ENCODE measurements around the gene KIAA1958.
"Not testable (repeated sequence)": the region's sequence is repeated elsewhere in the genome, so short reads cannot be mapped to it uniquely, and the experiment has no call there.

KIAA1958 gene

GRCh38 chr9:112487799-112488340 is 1.2 kb downstream of the KIAA1958 start:
- DNase-seq (ENCODE audit: low read depth, low spot score): no peak
- peak overlapping the region; percentile 67 for H3K4me3 ChIP-seq (ENCODE audit: low read length)

DNA sequence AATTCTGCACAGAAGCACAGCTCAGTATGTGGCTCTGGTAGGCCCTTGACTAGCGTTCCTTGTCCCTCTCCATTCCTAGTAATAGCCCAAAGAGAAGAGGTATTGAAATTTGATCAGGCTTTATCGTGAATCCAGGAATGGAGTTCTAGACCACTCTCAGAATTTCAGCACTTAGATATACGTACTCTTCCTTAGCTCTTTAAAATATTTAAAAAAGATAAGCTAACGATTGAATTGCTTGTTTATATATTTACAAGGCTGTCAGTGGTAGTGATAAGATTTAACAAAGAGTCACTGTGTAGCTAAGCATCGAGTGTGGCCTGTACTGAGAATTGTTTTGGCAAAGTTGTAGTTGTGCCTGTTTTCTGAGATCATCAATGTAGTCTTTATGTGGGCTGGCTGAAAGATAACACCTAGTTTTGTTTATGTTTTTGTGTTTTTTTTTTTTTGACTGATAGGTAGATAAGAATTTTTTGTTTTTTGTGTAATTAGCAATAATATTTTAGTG is 2.5 kb downstream of the KIAA1958 start:
- no peak for DNase-seq (ENCODE audit: low read depth, low spot score)
- no peak overlapping the region for H3K4me3 ChIP-seq (ENCODE audit: low read length)

DNA sequence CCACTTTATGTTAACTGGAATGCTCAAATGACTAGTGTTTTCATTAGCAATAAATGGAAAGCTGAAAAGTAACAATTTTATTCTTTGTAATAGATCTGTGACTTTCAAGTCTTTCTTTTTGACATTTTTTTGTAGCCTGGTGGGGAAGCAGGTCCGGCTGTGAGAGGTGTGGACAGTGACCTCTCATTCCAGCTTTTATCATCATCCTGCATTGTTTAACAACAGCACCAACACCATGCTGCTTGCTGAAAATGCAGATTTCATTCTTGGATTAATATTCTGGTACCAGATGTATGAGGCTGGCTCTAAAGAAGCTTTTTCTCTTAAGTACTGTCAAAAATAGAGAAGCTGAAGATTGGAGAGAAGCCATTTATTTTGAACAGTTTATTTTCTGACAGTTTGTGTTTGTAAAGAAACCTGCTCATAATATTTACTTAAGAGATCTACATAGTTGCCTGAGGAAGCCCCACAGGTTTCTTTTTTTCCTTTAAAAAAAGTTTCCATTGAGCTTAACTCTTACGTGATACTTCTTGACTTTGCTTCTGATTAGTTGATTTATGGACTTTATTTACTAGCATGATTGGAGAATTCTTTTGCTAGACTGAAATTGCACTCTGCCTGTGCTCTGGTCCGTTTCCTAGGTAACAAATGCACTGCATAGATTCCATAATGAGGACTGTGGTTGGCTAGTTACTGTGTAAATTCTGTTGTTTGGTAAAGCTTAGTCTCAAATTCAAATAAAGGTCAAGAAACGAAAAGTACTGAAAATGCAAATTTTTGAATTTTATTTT is 3.4 kb downstream of the KIAA1958 start:
- DNase-seq (ENCODE audit: low read depth, low spot score): no peak
- no peak overlapping the region for H3K4me3 ChIP-seq (ENCODE audit: low read length)

- no peak overlapping the region for H3K4me3 ChIP-seq (ENCODE audit: low read length)
- DNase-seq (ENCODE audit: low read depth, low spot score): no peak
Observed at GRCh38 chr9:112493393-112494137, 6.9 kb downstream of the KIAA1958 start.

GRCh38 chr9:112494153-112494552 is 7.5 kb downstream of the KIAA1958 start:
- DNase-seq (ENCODE audit: low read depth, low spot score): no peak
- H3K4me3 ChIP-seq (ENCODE audit: low read length): no peak overlapping the region

DNA sequence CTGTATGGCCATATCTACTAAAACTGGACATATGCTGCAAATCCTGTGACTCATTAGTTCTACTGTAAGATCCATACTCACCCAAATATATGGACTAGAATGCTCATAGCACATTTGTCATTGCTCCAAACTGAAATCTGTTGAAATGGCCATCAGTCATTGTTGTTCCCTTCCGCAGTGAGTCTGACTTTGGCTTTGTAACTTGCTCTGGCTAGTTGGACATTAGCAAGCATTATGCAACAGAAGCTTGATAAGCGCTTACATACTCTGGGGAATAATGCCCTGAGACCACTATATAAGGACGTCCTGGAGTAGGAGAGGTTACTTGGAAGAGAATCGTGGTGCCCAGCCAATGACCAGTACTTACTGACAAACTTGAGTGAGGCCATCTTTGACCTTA is 9.0 kb downstream of the KIAA1958 start:
- no peak overlapping the region for H3K4me3 ChIP-seq (ENCODE audit: low read length)
- no peak for DNase-seq (ENCODE audit: low read depth, low spot score)

- DNase-seq (ENCODE audit: low read depth, low spot score): no peak
- H3K4me3 ChIP-seq (ENCODE audit: low read length): no peak overlapping the region
Observed at GRCh38 chr9:112496074-112496722, 9.6 kb downstream of the KIAA1958 start.

DNA sequence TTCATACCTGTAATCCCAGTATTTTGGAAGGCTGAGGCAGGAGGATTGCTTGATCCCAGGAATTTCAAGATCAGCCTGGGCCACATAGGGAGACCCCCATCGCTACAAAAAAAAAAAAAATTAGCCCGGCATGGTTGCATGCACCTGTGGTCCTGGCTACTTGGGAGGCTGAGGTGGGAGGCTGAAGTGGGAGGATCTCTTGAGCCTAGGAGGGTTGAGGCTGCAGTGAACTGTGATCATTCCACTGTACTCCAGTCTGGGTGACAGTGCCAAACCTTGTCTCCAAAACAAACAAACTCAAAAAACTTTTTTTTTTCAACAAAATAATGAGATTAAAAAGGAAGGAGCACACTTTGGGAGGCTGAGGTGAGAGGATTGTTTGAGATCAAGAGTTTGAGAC is 14.2 kb downstream of the KIAA1958 start:
- no peak overlapping the region for H3K4me3 ChIP-seq (ENCODE audit: low read length)
- DNase-seq (ENCODE audit: low read depth, low spot score): no peak

GRCh38 chr9:112501287-112501686 is 14.7 kb downstream of the KIAA1958 start:
- H3K4me3 ChIP-seq (ENCODE audit: low read length): no peak overlapping the region
- DNase-seq (ENCODE audit: low read depth, low spot score): no peak

- no peak for DNase-seq (ENCODE audit: low read depth, low spot score)
- no peak overlapping the region for H3K4me3 ChIP-seq (ENCODE audit: low read length)
Observed at GRCh38 chr9:112502175-112502946, 15.7 kb downstream of the KIAA1958 start.

DNA sequence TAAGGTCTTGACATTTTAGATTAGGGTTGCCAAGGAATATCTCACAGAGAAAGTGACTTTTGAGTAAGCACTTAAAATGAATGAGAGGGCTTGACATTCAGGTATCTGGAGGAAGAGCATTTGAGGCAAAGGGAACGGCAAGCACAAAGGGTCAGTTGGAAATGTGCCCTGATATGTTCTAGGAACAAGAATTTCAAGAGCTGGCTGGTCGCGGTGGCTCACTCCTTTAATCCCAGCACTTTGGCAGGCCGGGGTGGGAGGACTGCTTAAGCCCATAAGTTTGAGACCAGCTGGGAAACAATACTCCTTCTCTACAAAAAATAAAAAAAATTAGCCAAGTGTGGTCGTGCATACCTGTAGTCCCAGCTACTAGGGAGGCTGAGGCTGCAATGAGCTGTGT is 16.5 kb downstream of the KIAA1958 start:
- no peak overlapping the region for H3K4me3 ChIP-seq (ENCODE audit: low read length)
- DNase-seq (ENCODE audit: low read depth, low spot score): no peak

GRCh38 chr9:112505086-112505485 is 18.5 kb downstream of the KIAA1958 start:
- no peak for DNase-seq (ENCODE audit: low read depth, low spot score)

GRCh38 chr9:112505607-112506006 is 19.0 kb downstream of the KIAA1958 start:
- no peak for DNase-seq (ENCODE audit: low read depth, low spot score)
- H3K4me3 ChIP-seq (ENCODE audit: low read length): no peak overlapping the region

More at GRCh38 chr9:112505086-112505485, 18.5 kb downstream of the KIAA1958 start:
- H3K4me3 ChIP-seq (ENCODE audit: low read length): no peak overlapping the region

DNA sequence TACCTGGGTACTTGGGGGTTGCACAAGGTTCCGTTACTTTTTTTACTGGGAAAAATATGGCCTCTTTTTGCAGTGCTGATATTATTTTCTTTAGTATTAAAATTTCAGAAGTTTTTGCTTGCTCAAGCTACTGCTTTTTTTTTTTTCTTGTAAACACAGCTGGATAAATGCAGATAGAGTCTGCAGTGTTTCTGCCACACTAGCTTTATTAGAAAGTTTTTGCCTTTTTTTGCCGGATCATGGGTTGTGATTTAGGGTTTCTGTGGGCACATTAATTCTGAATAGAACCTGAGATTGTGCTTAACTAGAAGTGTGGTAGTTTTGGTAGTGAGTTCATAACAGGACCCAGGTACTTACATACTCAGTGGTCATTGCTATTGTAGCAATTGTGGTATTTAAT is 19.9 kb downstream of the KIAA1958 start:
- H3K4me3 ChIP-seq (ENCODE audit: low read length): no peak overlapping the region
- no peak for DNase-seq (ENCODE audit: low read depth, low spot score)

DNA sequence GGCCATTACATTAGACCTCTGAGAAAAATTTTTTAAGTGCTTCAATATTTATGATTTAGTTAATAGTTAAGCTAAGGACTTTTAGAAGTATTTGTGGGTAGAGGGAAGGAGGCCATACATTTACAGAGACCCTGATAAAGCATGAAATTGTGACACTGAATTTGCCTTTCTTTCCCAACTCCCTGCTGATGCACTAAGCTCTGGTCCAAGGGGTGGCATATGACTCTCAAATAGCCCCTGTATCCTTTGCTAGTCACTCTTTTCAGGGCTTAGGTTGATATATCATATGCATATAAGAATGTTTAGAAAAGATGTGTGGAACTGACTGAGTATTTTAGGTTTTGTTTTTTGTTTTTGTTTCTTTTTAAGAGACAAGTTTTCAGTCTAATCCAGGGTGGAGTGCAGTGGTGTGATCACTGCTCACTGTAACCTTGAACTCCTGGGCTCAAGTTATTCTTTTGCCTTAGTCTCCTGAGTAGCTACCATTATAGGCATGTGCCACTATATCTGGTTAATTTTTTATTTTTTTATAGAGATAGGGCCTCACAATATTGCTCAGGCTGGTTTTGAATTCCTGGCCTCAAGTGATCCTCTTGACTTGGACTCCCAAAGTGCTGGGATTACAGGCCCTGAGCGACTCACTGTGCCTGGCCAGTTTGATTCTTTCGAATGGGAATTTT is 20.5 kb downstream of the KIAA1958 start:
- H3K4me3 ChIP-seq (ENCODE audit: low read length): no peak overlapping the region
- no peak for DNase-seq (ENCODE audit: low read depth, low spot score)

GRCh38 chr9:112508377-112508776 is 21.8 kb downstream of the KIAA1958 start:
- no peak for DNase-seq (ENCODE audit: low read depth, low spot score)
- H3K4me3 ChIP-seq (ENCODE audit: low read length): no peak overlapping the region

DNA sequence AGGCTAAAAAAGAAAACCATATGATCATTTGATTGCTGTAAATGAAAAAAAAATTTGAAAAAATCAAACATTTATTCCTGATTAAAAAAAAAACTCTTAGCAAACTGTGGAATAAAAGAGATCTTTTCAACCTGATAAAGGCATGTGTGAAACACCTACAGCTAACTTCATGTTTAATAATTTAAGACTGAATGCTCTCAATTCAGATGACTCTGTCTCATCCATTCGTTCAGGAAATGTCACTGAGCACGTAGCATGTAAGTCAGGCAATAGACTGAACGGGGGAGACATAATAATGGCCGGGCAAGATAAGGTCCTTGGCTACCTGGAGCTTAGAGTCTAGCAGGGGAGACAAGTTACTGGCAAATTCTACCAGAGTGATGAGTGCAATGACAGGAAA is 25.8 kb downstream of the KIAA1958 start:
- H3K4me3 ChIP-seq (ENCODE audit: low read length); DNase-seq (ENCODE audit: low read depth, low spot score): not testable (repeated sequence)

GRCh38 chr9:112516769-112517168 is 30.1 kb downstream of the KIAA1958 start:
- no peak for DNase-seq (ENCODE audit: low read depth, low spot score)

More at GRCh38 chr9:112516769-112517168, 30.1 kb downstream of the KIAA1958 start:
- no peak overlapping the region for H3K4me3 ChIP-seq (ENCODE audit: low read length)

Measured in Jurkat, Clone E6-1 (cell line).